OCI-LY3 (cell line): ENCODE measurements around the gene GNS.

Experiments used
- CTCF ChIP-seq: fragments of 200-600, 300-600 bp; sonication (generic); IDR thresholded peaks from 2 replicates; pipeline ENCODE4 v1.5.1; 2014; ENCODE audit warnings: antibody characterized with exemption, low read length, low read depth
- EZH2phosphoT487 ChIP-seq: fragments of 200-600 bp; shearing (Covaris generic); IDR thresholded peaks from 2 replicates; pipeline ENCODE4 v1.6.1; 2018; ENCODE audit warnings: antibody characterized with exemption, mixed run types, low read depth

GRCh38 chr12:64678835-64679234 is 80.4 kb downstream of the GNS start:
- TF ChIP-seq CTCF = no peak
- TF ChIP-seq EZH2phosphoT487 = no peak
